Vagina (tissue), 2 donors: ENCODE data around the gene ACAP3.

Experiments
- CTCF ChIP-seq, 3 experiments: fragments of 450-650 bp in 2 of 3; fragments of 200-600 bp in 1 of 3; sonication (generic) in 1 of 3; IDR thresholded peaks; one replicate each; pipeline ENCODE4 v1.5.1; 2017 to 2019; ENCODE audit warnings: antibody characterized with exemption in 3 of 3, mild to moderate bottlenecking in 2 of 3, moderate library complexity in 2 of 3
- POLR2A ChIP-seq, 2 donors: fragments of 450-650 bp; IDR thresholded peaks; one replicate each; pipeline ENCODE4 v1.6.1; 2017; ENCODE audit warnings: antibody characterized with exemption in 2 of 2, mild to moderate bottlenecking in 2 of 2, moderate library complexity in 2 of 2

GRCh38 chr1:1245817-1246576, 61.7 kb downstream of the ACAP3 start:
- TF ChIP-seq CTCF (IDR thresholded peaks at IDR 0.05) (no peak), POLR2A (IDR thresholded peaks at IDR 0.05) (no peak)
